Activated CD8-positive, alpha-beta memory T cell treated with anti-CD3 and anti-CD28 coated beads, Interleukin-2, amount 50 U/mL, for 1 hour (primary cell): ENCODE results near the gene FBXO48.

Experiments used
- DNase-seq: peaks from one replicate; pipeline ENCODE4 v3.0.0-alpha.2; 2020; ENCODE audit errors: extremely low read depth

Gene FBXO48

DNA sequence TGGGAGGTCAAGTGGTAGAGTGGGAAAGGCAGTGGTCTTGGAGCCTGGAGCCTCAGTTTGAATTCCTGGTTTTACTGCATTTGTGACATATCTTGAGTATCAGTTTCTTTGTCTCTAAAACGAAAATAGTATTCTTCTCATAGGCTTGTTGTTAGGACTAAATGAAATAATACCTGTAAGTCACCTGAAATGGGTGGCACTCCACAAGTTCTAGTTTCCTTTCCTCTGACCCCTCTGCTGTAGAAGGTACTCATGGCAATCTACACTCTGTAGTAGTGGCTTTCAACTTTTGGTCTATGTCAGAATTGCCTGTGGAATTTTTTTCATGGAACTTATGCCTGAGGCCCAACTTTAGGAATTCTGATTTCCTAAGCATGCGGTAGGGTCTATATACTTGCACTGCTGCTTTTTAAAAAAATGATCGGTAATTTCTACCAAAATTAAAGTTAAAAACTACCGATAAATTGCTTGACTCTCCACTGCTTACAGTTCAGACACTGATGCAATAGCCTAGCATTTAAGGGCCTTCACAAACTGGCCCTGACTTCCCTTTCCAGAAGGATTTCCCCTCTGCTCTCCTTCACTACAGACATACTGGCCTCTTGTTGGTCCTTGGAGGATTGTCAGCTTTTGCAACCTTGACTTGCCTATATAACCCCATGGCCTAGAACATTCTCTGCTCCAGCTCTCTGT lies 54.8 kb downstream of the FBXO48 start:
- DNase-seq = no peak

- DNase-seq = no peak
Observed at GRCh38 chr2:68411397-68412126, 55.5 kb downstream of the FBXO48 start.
